ENCODE results near the gene GPM6B. TPM values are rescaled to one million over a fixed set of nuclear protein-coding genes. Genes with fewer than 3 reads are reported as not detected.

The GPM6B gene
- total RNA-seq, 4 donors from 2014 or later, result 2.4 to 7.4 (median 5.3) TPM

- intact Hi-C loops (cut with DNase I), result no loop called here
- Histone ChIP-seq H3K36me3 (no peaks in the 10 kb centered on the region), H3K27ac (no peak overlapping the region), H3K4me1 (peaks cover 0 to 4% (median 0%) of the 10 kb centered on the region in 3 donors), H3K9me3 (no peaks in the 10 kb centered on the region), H3K27me3 (no peaks in the 10 kb centered on the region), H3K4me3 (no peak overlapping the region)
- DNase-seq, result no peak
- WGBS, 2 donors, result 93% methylated on average over 5 of the region's 5 CpGs; no CpG with 5 or more reads in 1 of the 2 donors
- TF ChIP-seq CTCF (IDR thresholded peaks at IDR 0.05) (no peak), POLR2A (IDR thresholded peaks at IDR 0.05) (no peak)
These were observed 13.1 kb upstream of the GPM6B start for GRCh38 chrX:13829983-13830382.

- Histone ChIP-seq H3K27me3 (no peaks in the 10 kb centered on the region), H3K4me1 (peaks cover 0 to 4% (median 0%) of the 10 kb centered on the region in 3 donors), H3K36me3 (no peaks in the 10 kb centered on the region), H3K9me3 (no peaks in the 10 kb centered on the region), H3K27ac (peak overlapping the region in 3 of 4 donors; percentile 65 to 80 (median 73)), H3K4me3 (no peak overlapping the region)
- TF ChIP-seq POLR2A (IDR thresholded peaks at IDR 0.05) (no peak), CTCF (IDR thresholded peaks at IDR 0.05) (no peak)
- DNase-seq, result no peak
- intact Hi-C loops (cut with DNase I), result no loop called here
- WGBS, 2 donors, result 44 to 74% methylated on average over 3 to 4 of the region's 4 CpGs
These were observed 11.5 kb upstream of the GPM6B start for GRCh38 chrX:13828392-13828791.

- no peak for DNase-seq
- Histone ChIP-seq H3K27me3 (no peaks in the 10 kb centered on the region), H3K9me3 (no peaks in the 10 kb centered on the region), H3K4me1 (peaks cover 0 to 4% (median 0%) of the 10 kb centered on the region in 3 donors), H3K27ac (peak overlapping the region; percentile 1 to 80 (median 69)), H3K4me3 (no peak overlapping the region), H3K36me3 (no peaks in the 10 kb centered on the region)
- intact Hi-C loops (cut with DNase I), result no loop called here
- WGBS, 2 donors, result 59 to 66% methylated on average over 5 to 8 of the region's 9 CpGs
- TF ChIP-seq POLR2A (IDR thresholded peaks at IDR 0.05) (no peak), CTCF (IDR thresholded peaks at IDR 0.05) (no peak)
These were observed 10.6 kb upstream of the GPM6B start for GRCh38 chrX:13827298-13828090.

- Histone ChIP-seq H3K27ac (peak overlapping the region in 2 of 4 donors; percentile 73 to 80), H3K4me1 (peaks cover 0 to 4% (median 0%) of the 10 kb centered on the region in 3 donors), H3K4me3 (no peak overlapping the region), H3K27me3 (no peaks in the 10 kb centered on the region), H3K9me3 (no peaks in the 10 kb centered on the region), H3K36me3 (no peaks in the 10 kb centered on the region)
- TF ChIP-seq POLR2A (IDR thresholded peaks at IDR 0.05), result no peak
- TF ChIP-seq CTCF (IDR thresholded peaks at IDR 0.05), result no peak
- 88% methylated on average over 5 of the region's 5 CpGs; no CpG with 5 or more reads in 1 of the 2 donors for whole genome bisulfite sequencing, 2 donors
- no peak for DNase-seq
- intact Hi-C loops (cut with DNase I), result no loop called here
These were observed 9.9 kb upstream of the GPM6B start for GRCh38 chrX:13826770-13827169.

GRCh38 chrX:13825178-13825762 lies 8.4 kb upstream of the GPM6B start:
- H3K9me3 ChIP-seq, result no peaks in the 10 kb centered on the region
- H3K36me3 ChIP-seq, result no peaks in the 10 kb centered on the region
- DNase-seq, result no peak
- no peak for TF ChIP-seq CTCF (IDR thresholded peaks at IDR 0.05)
- no peak for TF ChIP-seq POLR2A (IDR thresholded peaks at IDR 0.05)
- intact Hi-C loops (cut with DNase I), result no loop called here
- H3K27me3 ChIP-seq, result no peaks in the 10 kb centered on the region
- WGBS, 2 donors, result 38 to 50% methylated on average over 6 of the region's 6 CpGs
- no peak overlapping the region for H3K4me3 ChIP-seq
- H3K27ac ChIP-seq, result no peak overlapping the region
- H3K4me1 ChIP-seq, result peaks cover 0 to 4% (median 0%) of the 10 kb centered on the region in 3 donors

Measured in esophagus squamous epithelium (tissue), 5 donors.